Subcutaneous abdominal adipose tissue (tissue), 5 donors: ENCODE data around the gene FER.
"Not testable (repeated sequence)": the region's sequence is repeated elsewhere in the genome, so short reads cannot be mapped to it uniquely, and the experiment has no call there.

Experiments
- H3K27ac ChIP-seq: one replicate; pipeline ENCODE4 v1.7.0; 2013; ENCODE audit warnings: low read depth, mild to moderate bottlenecking, inconsistent platforms, low read length, moderate library complexity
- H3K27me3 ChIP-seq, 5 donors: one replicate each; pipeline ENCODE4 v1.7.0; 2013; ENCODE audit warnings: low read length in 5 of 5, inconsistent platforms in 1 of 5; ENCODE audit not compliant: control insufficient read depth in 5 of 5, insufficient read depth in 4 of 5
- H3K36me3 ChIP-seq, 5 donors: one replicate each; pipeline ENCODE4 v1.7.0; 2013; ENCODE audit warnings: low read length in 5 of 5; ENCODE audit not compliant: control insufficient read depth in 5 of 5, insufficient read depth in 5 of 5
- H3K4me1 ChIP-seq, 5 donors: one replicate each; pipeline ENCODE4 v1.7.0; 2013; ENCODE audit warnings: low read length in 5 of 5, mild to moderate bottlenecking in 3 of 5, moderate library complexity in 1 of 5; ENCODE audit not compliant: control insufficient read depth in 5 of 5, insufficient read depth in 5 of 5
- H3K4me3 ChIP-seq, 5 donors: one replicate each; pipeline ENCODE4 v1.7.0; 2013; ENCODE audit warnings: low read length in 5 of 5, low read depth in 1 of 5
- H3K9ac ChIP-seq, 5 donors: one replicate each; pipeline ENCODE4 v1.7.0; 2013; ENCODE audit warnings: low read length in 5 of 5, mild to moderate bottlenecking in 4 of 5, moderate library complexity in 3 of 5
- H3K9me3 ChIP-seq, 5 donors: one replicate each; pipeline ENCODE4 v1.7.0; 2013; ENCODE audit warnings: low read length in 5 of 5; ENCODE audit not compliant: control insufficient read depth in 5 of 5
- donor health status: healthy.
- donor health status: healthy.
- donor health status: healthy.
- donor health status: healthy.
- donor health status: healthy.

The FER gene

DNA sequence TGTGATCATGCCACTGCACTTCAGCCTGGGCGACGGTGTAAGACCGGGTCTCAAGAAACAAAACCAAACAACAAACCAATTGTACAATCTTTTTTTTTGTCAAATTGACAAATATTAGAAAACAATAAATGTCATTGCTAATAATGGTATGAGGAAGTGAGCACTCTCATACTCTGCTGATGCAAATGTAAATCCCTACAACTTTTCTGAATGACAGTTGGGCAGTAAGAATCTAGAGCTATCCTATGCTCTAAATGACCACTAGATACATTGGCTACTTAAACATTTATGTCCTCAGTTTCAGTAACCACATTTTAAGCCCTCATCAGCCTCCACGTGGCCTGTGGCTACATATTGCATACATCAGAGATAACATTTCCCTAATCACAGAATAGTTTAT lies 256.2 kb downstream of the FER start:
- no peak overlapping the region for H3K4me3 ChIP-seq
- H3K4me1 ChIP-seq: no peaks in the 10 kb centered on the region
- no peaks in the 10 kb centered on the region for H3K36me3 ChIP-seq
- H3K27ac ChIP-seq: no peak overlapping the region
- no peak overlapping the region for H3K9ac ChIP-seq
- H3K9me3 ChIP-seq: no peaks in the 10 kb centered on the region
- no peaks in the 10 kb centered on the region for H3K27me3 ChIP-seq

DNA sequence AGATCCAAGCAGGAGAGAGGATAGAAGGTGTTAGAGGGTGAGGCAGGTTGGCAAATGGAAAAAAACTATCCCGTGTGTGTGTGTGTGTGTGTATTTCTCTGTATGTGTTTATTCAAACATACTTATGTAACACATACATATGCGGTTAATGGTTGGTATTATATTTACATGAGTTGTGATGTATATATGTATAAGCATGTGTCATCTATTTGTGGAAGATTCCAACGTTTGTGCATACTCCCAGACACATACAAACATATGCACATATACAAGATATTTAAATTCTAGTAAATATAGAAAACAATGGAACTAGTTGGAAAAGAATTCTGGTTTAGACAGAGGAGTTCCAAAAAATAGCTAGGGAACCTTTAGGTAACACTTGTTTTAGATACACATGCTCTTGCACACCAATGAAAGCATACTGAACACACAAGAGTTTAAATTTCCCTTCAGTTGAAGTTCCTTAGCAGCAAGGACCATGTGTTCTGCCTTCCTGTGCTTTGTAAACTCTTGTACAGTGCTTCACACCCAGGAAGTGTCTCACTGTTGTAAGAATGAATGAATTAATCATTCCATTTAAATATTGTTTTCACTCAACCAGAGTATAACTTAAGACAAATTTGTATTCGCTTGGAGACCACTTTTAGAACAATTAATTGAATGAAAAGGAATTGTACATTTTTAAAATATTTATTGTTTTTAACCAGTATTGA lies 257.8 kb downstream of the FER start:
- Histone ChIP-seq H3K9ac (no peak overlapping the region), H3K27me3 (no peaks in the 10 kb centered on the region), H3K4me1 (no peaks in the 10 kb centered on the region), H3K36me3 (peaks cover 0 to 4% (median 0%) of the 10 kb centered on the region in 5 donors), H3K4me3 (no peak overlapping the region), H3K27ac (no peak overlapping the region), H3K9me3 (no peaks in the 10 kb centered on the region)

GRCh38 chr5:109006129-109006528 lies 258.4 kb downstream of the FER start:
- Histone ChIP-seq H3K27ac (no peak overlapping the region), H3K36me3 (peaks cover 0 to 4% (median 0%) of the 10 kb centered on the region in 5 donors), H3K4me3 (no peak overlapping the region), H3K9ac (no peak overlapping the region), H3K4me1 (no peaks in the 10 kb centered on the region), H3K27me3 (no peaks in the 10 kb centered on the region), H3K9me3 (no peaks in the 10 kb centered on the region)

DNA sequence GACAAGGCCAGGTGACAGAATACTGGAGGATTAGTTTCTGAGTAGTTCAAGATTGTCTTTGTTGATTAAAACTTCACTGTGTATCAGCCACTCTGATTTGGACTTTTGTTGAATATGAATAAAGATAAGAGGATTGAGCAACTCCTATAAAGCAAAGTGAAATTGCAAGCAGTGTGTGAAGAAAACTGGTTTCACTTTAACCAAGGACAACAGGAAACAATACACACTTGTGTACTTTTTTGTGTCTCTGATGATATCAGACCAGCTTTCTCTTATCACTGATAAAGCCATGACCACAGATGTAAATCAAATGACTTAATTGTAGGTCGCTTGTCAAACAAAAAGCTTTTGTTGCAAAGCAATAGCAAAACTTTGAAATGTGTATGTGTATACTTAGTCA lies 268.6 kb downstream of the FER start:
- no peak overlapping the region for H3K27ac ChIP-seq
- H3K27me3 ChIP-seq: no peaks in the 10 kb centered on the region
- H3K9ac ChIP-seq: no peak overlapping the region

GRCh38 chr5:109022056-109022455 lies 274.4 kb downstream of the FER start:
- Histone ChIP-seq H3K9me3 (peaks cover 0 to 4% (median 0%) of the 10 kb centered on the region in 5 donors), H3K27me3 (no peaks in the 10 kb centered on the region), H3K4me3 (no peak overlapping the region), H3K27ac (no peak overlapping the region), H3K36me3 (peaks cover 4 to 6% (median 5%) of the 10 kb centered on the region in 5 donors), H3K4me1 (peaks cover 0 to 3% (median 0%) of the 10 kb centered on the region in 5 donors), H3K9ac (no peak overlapping the region)

More for the DNA sequence above, 268.6 kb downstream of the FER start:
- Histone ChIP-seq H3K4me3 (no peak overlapping the region), H3K4me1 (peaks cover 0 to 4% (median 0%) of the 10 kb centered on the region in 5 donors), H3K9me3 (no peaks in the 10 kb centered on the region), H3K36me3 (no peaks in the 10 kb centered on the region)

DNA sequence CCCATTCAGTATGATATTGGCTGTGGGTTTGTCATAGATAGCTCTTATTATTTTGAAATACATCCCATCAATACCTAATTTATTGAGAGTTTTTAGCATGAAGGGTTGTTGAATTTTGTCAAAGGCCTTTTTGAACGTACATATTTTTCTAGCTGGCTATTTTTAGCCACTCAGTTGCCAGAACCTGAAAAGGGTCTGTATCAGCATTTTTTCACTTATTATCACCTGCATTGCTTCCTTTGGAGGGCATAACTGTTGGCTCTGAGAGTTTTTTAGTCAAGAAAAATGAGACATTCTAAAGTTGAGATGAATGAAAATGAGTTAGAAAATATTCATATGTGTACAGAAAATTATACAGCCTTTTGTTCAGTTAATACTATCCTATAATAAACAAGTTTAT lies 278.0 kb downstream of the FER start:
- not testable (repeated sequence) for H3K9ac ChIP-seq, H3K27ac ChIP-seq, H3K27me3 ChIP-seq, H3K4me1 ChIP-seq, H3K9me3 ChIP-seq, H3K36me3 ChIP-seq, H3K4me3 ChIP-seq

DNA sequence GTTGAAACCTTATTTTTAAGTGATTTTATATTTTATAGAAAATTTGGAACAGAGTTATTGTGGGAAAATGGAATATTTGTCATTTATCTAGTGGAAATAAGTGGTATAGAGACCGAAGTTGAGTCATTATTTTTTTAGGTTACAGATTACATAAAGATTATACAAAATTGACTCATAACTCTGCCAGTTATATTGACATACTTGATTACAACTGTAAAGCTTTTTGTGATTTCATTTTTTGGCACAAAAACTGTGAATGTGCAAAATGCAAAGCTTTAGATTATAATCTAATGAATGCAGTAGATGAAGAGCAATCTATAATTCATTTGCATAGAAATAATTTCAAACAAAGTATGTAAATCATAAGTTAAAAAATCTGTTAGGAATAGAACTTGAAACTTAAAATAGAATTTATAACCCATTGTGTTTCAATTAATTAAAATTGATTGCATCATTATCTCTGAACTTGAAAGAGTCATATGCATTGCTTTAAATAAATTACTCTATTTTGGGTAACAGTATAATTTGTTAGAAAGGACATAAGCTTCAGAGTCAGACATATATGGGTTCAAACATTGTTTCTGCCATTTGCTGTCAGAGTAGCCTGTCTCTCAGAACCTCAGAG lies 280.4 kb downstream of the FER start:
- no peak overlapping the region for H3K27ac ChIP-seq
- peaks cover 4 to 6% (median 5%) of the 10 kb centered on the region in 5 donors for H3K36me3 ChIP-seq
- H3K4me1 ChIP-seq: no peaks in the 10 kb centered on the region
- H3K9me3 ChIP-seq: peaks cover 0 to 4% (median 0%) of the 10 kb centered on the region in 5 donors
- no peak overlapping the region for H3K9ac ChIP-seq
- no peaks in the 10 kb centered on the region for H3K27me3 ChIP-seq
- no peak overlapping the region for H3K4me3 ChIP-seq

DNA sequence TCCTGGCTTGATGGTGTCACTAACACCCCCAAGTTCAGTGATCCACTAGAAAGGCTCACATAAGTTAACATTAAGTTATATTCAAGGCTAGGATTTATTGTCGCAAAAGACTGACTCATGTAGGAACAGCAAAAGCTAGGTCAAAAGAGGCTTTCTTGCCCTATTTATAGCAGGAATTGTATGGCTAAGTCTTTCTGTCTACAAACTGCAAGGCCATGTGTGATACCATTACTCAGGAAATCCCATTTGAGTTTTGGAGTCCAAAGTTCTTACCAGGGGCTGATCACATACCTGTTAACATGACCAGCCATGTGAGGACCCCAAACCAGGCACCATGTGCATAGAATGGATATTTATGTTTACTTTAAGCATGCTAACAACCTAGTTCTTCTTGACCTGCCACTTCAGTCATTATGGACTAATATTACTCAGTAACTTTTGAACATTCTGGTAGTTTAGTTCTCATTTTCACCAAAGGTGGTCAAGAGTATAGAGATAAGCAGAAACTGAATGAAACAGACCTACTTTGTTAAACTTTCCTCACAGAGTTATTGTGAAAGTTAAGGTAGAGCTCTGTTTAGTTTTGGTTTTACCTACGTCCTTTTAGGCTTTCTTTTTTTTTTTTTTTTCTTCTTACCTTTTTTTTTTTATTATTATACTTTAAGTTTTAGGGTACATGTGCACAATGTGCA lies 281.1 kb downstream of the FER start:
- Histone ChIP-seq H3K9ac (no peak overlapping the region), H3K27me3 (no peaks in the 10 kb centered on the region), H3K4me3 (no peak overlapping the region), H3K9me3 (peaks cover 0 to 4% (median 0%) of the 10 kb centered on the region in 5 donors), H3K36me3 (peaks cover 4 to 6% (median 5%) of the 10 kb centered on the region in 5 donors), H3K27ac (no peak overlapping the region), H3K4me1 (no peaks in the 10 kb centered on the region)

DNA sequence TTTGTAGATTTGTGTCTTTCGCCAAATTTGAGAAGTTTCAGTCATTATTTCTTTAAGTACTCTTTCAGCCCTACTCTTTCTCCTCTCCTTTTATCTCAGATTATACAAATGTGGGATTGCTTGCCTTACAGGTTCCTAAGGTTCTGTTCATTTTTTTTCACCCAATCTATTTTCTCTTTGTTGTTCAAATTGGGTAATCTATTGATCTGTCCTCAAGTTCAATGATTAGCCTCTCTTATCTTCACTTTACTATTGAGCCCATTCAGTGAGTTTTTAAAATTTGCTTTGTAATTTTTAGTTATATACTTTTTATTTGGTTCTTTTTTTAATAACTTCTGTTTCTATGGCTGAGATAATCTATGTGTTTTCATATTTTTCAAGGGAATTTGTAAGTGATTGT lies 282.1 kb downstream of the FER start:
- Histone ChIP-seq H3K4me3 (no peak overlapping the region), H3K9ac (no peak overlapping the region), H3K27ac (no peak overlapping the region), H3K4me1 (no peaks in the 10 kb centered on the region), H3K36me3 (no peaks in the 10 kb centered on the region), H3K9me3 (no peaks in the 10 kb centered on the region), H3K27me3 (no peaks in the 10 kb centered on the region)
